ENCODE data around the gene IGFBP3.

The IGFBP3 gene

DNA sequence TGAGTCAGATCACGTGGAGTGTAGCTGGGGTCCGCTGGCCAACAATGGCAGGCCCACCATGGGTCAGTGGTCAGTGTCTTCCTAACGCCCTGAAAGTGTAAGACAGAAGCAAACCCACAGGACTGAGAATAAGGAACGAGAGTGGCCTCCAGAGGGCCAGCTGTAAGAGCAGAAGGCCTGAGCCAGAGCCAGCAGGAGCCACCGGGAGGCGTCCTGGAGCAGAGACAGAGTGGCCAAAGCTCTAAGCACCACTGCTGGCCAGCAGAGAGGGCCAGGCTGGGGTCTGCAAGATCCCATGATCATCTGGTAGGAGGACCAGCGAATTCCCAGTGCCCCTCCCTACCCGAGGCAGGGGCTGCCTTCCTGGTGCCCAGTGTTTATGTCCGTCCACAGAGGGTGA is 57.4 kb downstream of the IGFBP3 start:
- H2AFZ ChIP-seq: no peak overlapping the region
- H3K4me2 ChIP-seq (ENCODE audit: low read length): no peak overlapping the region
- no peaks in the 10 kb centered on the region for H3K36me3 ChIP-seq (ENCODE audit: control insufficient read depth, insufficient read depth, low read length)

More for the DNA sequence above, 57.4 kb downstream of the IGFBP3 start:
- Histone ChIP-seq H3K9me3 (ENCODE audit: control insufficient read depth, low read length) (no peaks in the 10 kb centered on the region), H3K27me3 (ENCODE audit: control insufficient read depth, insufficient read depth, low read length) (no peaks in the 10 kb centered on the region), H3K4me1 (no peaks in the 10 kb centered on the region), H3K79me2 (no peaks in the 10 kb centered on the region), H3K27ac (no peak overlapping the region), H3K9ac (no peak overlapping the region), H3K4me3 (ENCODE audit: low read depth, low read length) (no peak overlapping the region)
- TF ChIP-seq, protein P1, sequence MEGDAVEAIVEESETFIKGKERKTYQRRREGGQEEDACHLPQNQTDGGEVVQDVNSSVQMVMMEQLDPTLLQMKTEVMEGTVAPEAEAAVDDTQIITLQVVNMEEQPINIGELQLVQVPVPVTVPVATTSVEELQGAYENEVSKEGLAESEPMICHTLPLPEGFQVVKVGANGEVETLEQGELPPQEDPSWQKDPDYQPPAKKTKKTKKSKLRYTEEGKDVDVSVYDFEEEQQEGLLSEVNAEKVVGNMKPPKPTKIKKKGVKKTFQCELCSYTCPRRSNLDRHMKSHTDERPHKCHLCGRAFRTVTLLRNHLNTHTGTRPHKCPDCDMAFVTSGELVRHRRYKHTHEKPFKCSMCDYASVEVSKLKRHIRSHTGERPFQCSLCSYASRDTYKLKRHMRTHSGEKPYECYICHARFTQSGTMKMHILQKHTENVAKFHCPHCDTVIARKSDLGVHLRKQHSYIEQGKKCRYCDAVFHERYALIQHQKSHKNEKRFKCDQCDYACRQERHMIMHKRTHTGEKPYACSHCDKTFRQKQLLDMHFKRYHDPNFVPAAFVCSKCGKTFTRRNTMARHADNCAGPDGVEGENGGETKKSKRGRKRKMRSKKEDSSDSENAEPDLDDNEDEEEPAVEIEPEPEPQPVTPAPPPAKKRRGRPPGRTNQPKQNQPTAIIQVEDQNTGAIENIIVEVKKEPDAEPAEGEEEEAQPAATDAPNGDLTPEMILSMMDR (IDR thresholded peaks at IDR 0.05): no peak
